HepG2 (cell line): ENCODE measurements around the gene EPB41L2. TPM values are rescaled to one million over a fixed set of nuclear protein-coding genes. Genes with fewer than 3 reads are reported as not detected.

Experiments used
- CENPX ChIP-seq: sonication (generic); formaldehyde crosslinking; IDR thresholded peaks from 2 replicates; pipeline ENCODE4 v1.9.0; 2021; ENCODE audit warnings: mild to moderate bottlenecking, missing genetic modification reagents, moderate library complexity
- DBP ChIP-seq: sonication (generic); formaldehyde crosslinking; IDR thresholded peaks from 2 replicates; pipeline ENCODE4 v1.4.0; 2020; ENCODE audit warnings: missing genetic modification reagents; ENCODE audit errors: not compliant biosample characterization
- GRHL1 ChIP-seq: sonication (generic); formaldehyde crosslinking; conservative IDR thresholded peaks from 2 replicates; pipeline ENCODE4 v1.8.0; 2022; ENCODE audit warnings: missing genetic modification reagents
- GZF1 ChIP-seq: sonication (generic); formaldehyde crosslinking; IDR thresholded peaks from 2 replicates; pipeline ENCODE4 v1.5.1; 2020; ENCODE audit warnings: mild to moderate bottlenecking, missing genetic modification reagents
- HOXA9 ChIP-seq: sonication (generic); formaldehyde crosslinking; IDR thresholded peaks from 2 replicates; pipeline ENCODE4 v1.8.1; 2022; ENCODE audit warnings: missing genetic modification reagents, mild to moderate bottlenecking, moderate library complexity, borderline replicate concordance
- JUN ChIP-seq: sonication (generic); formaldehyde crosslinking; IDR thresholded peaks from 2 replicates; pipeline ENCODE4 v1.4.0; 2020; ENCODE audit warnings: mild to moderate bottlenecking, missing genetic modification reagents
- KIAA2018 ChIP-seq: sonication (generic); formaldehyde crosslinking; IDR thresholded peaks from 2 replicates; pipeline ENCODE4 v1.5.0; 2020; ENCODE audit warnings: mild to moderate bottlenecking, missing genetic modification reagents, borderline replicate concordance
- NCOA2 ChIP-seq: sonication (generic); formaldehyde crosslinking; IDR thresholded peaks from 2 replicates; pipeline ENCODE4 v1.8.0; 2022; ENCODE audit warnings: inconsistent platforms
- POGK ChIP-seq: sonication (generic); formaldehyde crosslinking; conservative IDR thresholded peaks from 2 replicates; pipeline ENCODE4 v1.8.0; 2022; ENCODE audit warnings: mild to moderate bottlenecking, moderate library complexity, missing genetic modification reagents
- SMARCC2 ChIP-seq: fragments of 450-650 bp; IDR thresholded peaks from 2 replicates; pipeline ENCODE4 v1.6.1; 2017; ENCODE audit warnings: antibody characterized with exemption, mild to moderate bottlenecking
- SNAI1 ChIP-seq: sonication (generic); formaldehyde crosslinking; IDR thresholded peaks from 2 replicates; pipeline ENCODE4 v1.5.0; 2020; ENCODE audit warnings: mild to moderate bottlenecking, missing genetic modification reagents, borderline replicate concordance
- ZNF329 ChIP-seq: sonication (generic); formaldehyde crosslinking; IDR thresholded peaks from 2 replicates; pipeline ENCODE4 v1.9.0; 2021; ENCODE audit warnings: low read depth, mild to moderate bottlenecking, missing genetic modification reagents
- ZNF431 ChIP-seq: sonication (generic); formaldehyde crosslinking; IDR thresholded peaks from 2 replicates; pipeline ENCODE4 v1.9.0; 2022; ENCODE audit warnings: missing genetic modification reagents, low read depth, mild to moderate bottlenecking, borderline replicate concordance
- ZNF607 ChIP-seq: sonication (generic); formaldehyde crosslinking; IDR thresholded peaks from 2 replicates; pipeline ENCODE4 v1.5.1; 2020; ENCODE audit warnings: missing genetic modification reagents, mild to moderate bottlenecking, borderline replicate concordance
- ZSCAN31 ChIP-seq: sonication (generic); formaldehyde crosslinking; IDR thresholded peaks from 2 replicates; pipeline ENCODE4 v1.5.0; 2020; ENCODE audit warnings: low read depth, mild to moderate bottlenecking, missing genetic modification reagents
- polyA plus RNA-seq, 8 experiments: library from polyadenylated mRNA; depleted of rRNA in 3 of 8; stranded (reverse) in 7 of 8; unstranded in 1 of 8; fragments of >200 nt; fragmentation: Illumina TruSeq in 4 of 8; extraction: Trizol in 4 of 8; gene quantifications; 2 replicates each; pipeline versions ENCODE4 v1.2.1 to v1.2.3, GENCODE V29; 2011 to 2016; ENCODE audit warnings: low read depth in 4 of 8, missing spikeins in 1 of 8, mixed read lengths in 1 of 8; ENCODE audit not compliant: insufficient read depth in 1 of 8
- total RNA-seq, 5 experiments: library from RNA; depleted of rRNA; stranded (reverse); fragments of >200 nt; fragmentation: Illumina TruSeq; extraction: Trizol; gene quantifications; 2 replicates each; pipeline ENCODE4 v1.2.3, GENCODE V29; 2016; ENCODE audit warnings: low read depth in 1 of 5

The EPB41L2 gene
- total and polyA plus RNA-seq, 2 of the 13 experiments (the other 11 are each of a cell fraction or from before 2014, with no cell fraction given), result 41.7 to 56.4 TPM

GRCh38 chr6:130853555-130854183 lies 209.4 kb downstream of the EPB41L2 start (continued):
- TF ChIP-seq NCOA2 (CRISPR knock-in tag), result peak; percentile 83
- TF ChIP-seq SMARCC2, result no peak
- peak; percentile 70; the same call in 1 of the 2 replicates for TF ChIP-seq SNAI1 (CRISPR knock-in tag)
- no peak for TF ChIP-seq CENPX
- TF ChIP-seq ZNF431 (CRISPR knock-in tag), result no peak
- TF ChIP-seq HOXA9 (CRISPR knock-in tag), result no peak
- no peak for TF ChIP-seq GRHL1 (CRISPR knock-in tag)
- TF ChIP-seq DBP (CRISPR knock-in tag), result no peak
- no peak for TF ChIP-seq GZF1
- TF ChIP-seq JUN (CRISPR knock-in tag), result no peak
- TF ChIP-seq ZNF329 (CRISPR knock-in tag), result no peak
- no peak for TF ChIP-seq KIAA2018 (CRISPR knock-in tag)
- no peak for TF ChIP-seq POGK (CRISPR knock-in tag)
- peak; percentile 64 for TF ChIP-seq ZSCAN31
- TF ChIP-seq ZNF607 (CRISPR knock-in tag), result no peak
